Activated CD4-positive, alpha-beta T cell treated with anti-CD3 and anti-CD28 coated beads, Interleukin-2, amount 50 U/mL, for 4 hours (primary cell): Measurements from ENCODE around the gene MYL7.
"Not testable (repeated sequence)": the region's sequence is repeated elsewhere in the genome, so short reads cannot be mapped to it uniquely, and the experiment has no call there.

Source experiments
- DNase-seq, 2 experiments: peaks; one replicate each; pipeline ENCODE4 v3.0.0-alpha.2; 2020

Gene MYL7

GRCh38 chr7:44171901-44172300, 30.8 kb upstream of the MYL7 start:
- DNase-seq = not testable (repeated sequence)

DNA sequence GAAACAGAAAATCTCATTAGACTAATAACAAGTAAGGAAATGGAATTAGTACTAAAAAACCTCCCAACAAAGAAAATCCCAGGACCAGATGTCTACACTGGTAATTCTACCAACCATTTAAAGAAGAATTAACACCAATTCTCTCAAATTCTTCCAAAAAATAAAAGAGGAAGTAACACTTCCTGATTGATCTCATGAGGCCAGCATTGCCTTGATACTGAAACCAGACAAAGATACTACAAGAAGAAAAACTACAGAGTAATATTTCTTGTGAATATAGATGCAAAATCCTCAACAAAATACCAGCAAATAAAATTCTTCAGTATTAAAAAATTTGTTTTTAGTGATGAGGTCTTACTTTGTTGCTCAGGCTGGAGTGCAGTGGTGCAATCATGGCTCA, 26.8 kb upstream of the MYL7 start:
- DNase-seq = no peak

DNA sequence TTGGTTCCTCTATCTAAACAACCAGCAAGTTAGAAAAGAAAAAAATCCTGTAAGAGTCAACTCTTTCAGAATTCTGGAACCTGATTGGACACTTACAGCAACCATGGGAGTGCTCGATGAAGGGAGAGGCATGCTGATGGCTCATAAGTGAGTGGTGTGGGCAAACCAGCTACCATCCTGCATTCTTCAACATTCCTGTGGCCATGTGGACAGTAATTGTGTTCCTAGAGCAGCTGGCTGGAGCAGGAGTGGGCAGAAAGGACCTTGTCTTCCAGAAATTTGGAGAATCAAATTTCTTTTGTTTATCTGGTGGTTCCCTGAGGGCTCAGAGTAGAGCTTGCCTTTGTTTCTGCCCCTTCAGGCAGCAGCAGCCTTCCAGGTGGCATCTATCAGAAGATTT, 22.5 kb upstream of the MYL7 start:
- no peak for DNase-seq

GRCh38 chr7:44162785-44163395, 21.8 kb upstream of the MYL7 start:
- DNase-seq = no peak

DNA sequence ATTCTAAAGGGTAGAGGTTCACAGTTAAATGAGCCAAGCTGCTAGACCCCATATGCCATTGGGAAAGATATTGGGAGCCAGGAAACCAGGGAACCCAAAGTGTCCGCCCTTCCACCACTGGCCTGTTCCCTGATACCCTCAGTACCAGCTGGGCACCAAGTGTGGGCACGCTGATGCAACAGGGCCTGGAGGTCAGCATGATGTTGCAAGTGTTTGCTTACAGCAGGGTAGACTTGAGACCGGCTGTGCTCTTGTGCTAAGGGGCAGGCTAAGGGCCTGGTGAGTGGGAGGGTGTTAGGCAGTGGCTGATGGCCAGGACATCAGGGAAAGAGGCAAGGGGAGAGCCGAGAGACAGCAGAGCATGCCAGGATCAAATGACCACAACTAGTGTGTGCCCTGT, 21.0 kb upstream of the MYL7 start:
- no peak for DNase-seq

DNA sequence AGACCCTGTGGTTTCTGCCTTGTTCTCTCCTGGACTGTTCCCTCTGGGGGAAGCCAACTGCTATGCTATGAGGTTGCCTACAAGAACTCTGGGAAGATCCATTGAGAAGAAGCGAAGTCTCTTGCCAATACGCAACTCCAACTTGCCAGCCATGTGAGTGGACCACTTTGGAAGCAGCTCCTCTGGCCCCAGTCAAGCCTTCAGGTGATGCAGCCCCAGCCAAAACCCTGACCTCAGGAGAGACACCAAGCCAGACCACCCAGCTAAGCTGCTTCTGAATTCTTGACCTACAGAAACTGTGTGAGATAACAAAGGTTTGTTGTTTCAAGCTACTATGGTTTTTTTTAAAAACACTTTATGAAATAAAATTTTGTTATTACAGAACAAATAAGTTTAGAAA, 20.2 kb upstream of the MYL7 start:
- no peak for DNase-seq

GRCh38 chr7:44159824-44160630, 18.9 kb upstream of the MYL7 start:
- no peak for DNase-seq

GRCh38 chr7:44158873-44159631, 17.9 kb upstream of the MYL7 start:
- DNase-seq = no peak

DNA sequence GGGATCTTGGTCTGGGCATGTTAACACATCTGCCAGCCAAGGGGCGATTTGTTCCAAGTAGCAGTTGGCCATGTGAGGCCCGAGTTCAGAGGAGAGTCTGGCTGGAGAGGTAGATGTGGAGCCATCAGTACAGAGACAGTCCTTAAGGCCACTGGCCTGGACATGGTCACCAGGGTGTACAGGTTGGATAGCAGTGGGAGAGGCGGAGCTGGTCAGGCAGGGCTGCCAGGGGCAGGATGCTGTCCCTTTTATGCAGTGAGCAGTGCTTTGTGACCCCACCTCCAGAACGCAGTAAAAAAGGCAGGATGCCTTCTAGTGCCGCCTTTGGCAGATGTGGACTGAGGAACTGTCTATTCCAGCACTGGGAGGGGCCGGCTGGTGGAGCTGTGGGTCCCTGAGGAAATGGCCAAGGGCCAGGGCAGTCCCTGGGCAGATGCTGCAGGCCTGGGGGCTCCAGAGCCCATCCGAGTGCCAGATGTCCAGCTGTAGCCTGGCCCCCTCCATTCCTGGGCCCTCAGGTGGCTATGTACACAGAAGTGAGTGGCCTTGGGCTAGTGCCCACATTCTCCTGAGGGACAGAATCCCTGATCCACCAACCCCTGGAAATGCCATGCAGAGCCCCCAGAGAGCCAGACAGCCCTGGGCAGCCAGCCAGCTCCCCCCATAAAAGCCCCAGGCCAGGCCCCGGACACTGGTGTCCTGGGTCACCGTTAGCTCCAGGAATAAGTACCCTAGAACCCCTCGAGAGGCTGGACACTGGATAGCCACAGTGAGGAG, 17.2 kb upstream of the MYL7 start:
- DNase-seq = no peak

- no peak for DNase-seq
Measured at GRCh38 chr7:44157116-44158080, 16.3 kb upstream of the MYL7 start.

- no peak for DNase-seq
Measured at GRCh38 chr7:44156453-44157010, 15.4 kb upstream of the MYL7 start.

DNA sequence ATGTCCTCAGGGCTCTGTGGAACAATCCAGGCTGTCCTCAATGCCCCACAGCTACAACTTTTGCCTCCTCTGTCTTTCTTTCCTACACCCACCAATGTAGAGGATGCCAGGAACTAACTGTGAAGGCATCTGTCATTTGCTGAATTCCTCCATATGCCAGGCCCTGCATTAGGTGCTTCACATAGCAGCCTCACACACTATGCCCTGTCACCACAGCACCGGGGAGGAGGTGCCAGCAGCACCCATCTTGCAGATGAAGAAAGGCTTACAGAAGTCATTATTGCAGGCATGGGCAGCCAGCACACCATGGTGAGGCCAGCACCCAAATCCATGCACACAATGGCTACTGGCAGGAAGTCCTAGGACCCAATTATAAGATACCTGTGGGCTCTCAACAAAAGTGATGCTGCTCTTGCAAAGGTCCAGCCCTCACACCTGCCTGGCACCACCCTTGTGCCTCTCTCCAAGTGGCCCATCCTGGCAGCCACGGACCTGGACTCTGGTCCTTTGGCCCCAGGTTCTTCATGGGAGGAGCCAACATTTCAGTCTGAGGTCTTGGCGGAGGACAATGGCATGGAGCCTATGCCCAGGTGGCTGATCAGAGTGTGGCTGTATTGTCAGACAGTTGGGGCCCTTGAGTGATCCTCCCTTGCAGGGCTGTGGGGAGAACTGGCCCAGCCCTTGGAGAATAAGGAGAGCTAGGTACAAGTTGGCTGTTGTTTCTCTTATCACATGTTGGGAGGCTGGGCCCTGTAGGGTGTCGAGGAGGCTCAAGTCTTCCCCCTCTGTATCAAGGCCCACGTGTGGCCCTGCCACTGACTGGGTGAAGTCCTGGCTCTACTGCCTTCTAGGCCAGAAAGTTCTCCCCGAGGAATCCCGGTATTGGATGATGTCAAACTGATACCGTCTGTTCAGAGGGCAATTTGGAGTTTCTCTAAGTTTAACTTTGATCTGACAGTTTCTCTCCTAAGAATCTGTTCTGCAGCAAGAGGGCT, 14.4 kb upstream of the MYL7 start:
- DNase-seq = no peak

DNA sequence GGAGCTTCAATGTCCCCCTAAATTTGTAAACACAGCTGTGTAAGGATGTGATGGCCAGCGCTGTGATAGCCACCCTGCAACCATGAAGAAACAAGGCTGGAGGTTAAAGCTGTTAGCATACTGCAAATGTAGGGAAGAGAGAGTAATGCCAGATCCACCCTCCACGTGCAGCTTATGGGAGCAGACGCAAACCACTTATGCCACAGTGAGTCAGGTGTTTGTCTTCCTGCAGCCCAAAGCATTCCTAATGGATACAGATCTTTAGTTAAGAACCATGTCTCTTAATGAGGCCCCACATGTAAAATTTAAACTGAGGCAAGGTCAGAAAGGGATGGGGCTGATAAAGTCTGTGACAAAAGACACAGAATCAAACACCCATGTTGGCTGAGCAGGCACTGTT, 13.6 kb upstream of the MYL7 start:
- no peak for DNase-seq

GRCh38 chr7:44153948-44154335, 12.8 kb upstream of the MYL7 start:
- DNase-seq = no peak

GRCh38 chr7:44152971-44153947, 12.1 kb upstream of the MYL7 start:
- DNase-seq = no peak

- no peak for DNase-seq
Measured at GRCh38 chr7:44151956-44152355, 10.8 kb upstream of the MYL7 start.

DNA sequence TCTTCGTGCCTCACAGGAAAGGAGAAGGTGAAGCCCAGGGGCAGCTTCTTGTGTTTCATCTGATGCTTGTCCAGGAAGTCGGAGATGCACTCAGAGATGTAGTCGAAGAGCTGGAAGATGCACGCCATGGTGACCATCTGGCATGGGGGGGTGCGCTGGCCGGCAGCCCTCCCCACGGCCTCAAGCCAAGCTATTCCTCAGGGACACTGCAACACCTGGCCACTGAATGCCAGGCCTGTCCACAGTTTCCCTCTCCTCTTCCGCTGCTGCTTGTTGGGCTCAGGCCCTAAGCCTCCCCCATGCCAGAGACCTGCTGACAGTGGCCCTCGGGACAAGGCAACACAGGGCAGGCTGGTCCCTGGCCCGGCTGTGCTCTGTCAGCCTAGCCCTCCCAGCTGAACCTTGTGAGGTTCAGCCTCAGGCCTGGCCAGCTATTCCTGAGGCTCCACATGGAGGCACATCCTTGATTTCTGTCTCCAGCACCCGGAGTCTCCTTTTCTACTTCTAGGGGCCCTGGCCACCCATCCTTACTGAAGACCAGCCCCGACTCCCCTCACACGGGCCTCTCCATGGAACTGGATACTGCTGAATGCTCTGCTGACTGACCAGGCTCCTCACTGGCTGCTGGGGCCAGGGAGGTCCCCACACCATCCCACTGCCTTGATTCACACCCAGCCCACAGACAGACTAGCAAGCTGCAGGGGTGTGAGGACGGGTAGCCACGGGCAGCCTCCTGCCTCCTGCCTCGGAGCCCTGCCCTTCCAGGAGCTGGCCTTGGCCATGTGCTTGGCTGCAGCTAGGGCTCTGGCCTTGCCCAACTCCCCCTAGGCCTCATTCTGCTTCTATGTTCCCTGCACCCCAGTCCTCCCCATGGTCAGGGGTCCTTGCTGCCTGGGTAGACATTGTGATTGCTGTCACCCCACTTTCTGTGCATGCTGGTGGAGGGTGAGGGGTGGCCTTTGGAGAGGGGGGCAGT, 10.1 kb upstream of the MYL7 start:
- no peak for DNase-seq

DNA sequence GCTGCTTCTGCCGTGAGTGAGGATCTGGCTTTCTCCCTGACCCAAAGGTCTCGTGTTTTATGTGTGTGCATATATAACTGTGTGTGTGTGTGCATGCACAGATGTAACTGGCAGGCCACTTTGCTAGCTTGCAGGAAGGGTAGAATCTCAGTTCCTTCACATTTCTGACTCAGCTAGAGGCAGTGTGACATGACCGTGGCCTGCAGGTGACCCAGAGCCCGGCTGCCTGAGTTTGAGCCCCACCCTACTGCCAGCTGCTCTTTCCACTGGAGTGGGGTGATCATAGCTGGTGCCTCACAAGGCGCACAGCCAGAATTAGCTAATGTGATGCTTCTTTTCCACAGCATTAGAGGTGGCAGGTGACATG, 9.3 kb upstream of the MYL7 start:
- DNase-seq = no peak
